ENCODE results near the gene ACTL7B.
"Not testable (repeated sequence)": the region's sequence is repeated elsewhere in the genome, so short reads cannot be mapped to it uniquely, and the experiment has no call there.

Gene ACTL7B

GRCh38 chr9:108897324-108898096 is 41.7 kb upstream of the ACTL7B start:
- H3K4me3 ChIP-seq = no peak overlapping the region
- H3K9me3 ChIP-seq = no peaks in the 10 kb centered on the region
- intact Hi-C loops (cut with DNase I; ENCODE audit: low total_unique reads) = no loop called here
- DNase-seq = no peak
- peaks cover 76 to 99% (median 92%) of the 10 kb centered on the region in 3 donors for H3K36me3 ChIP-seq
- TF ChIP-seq, protein P1, sequence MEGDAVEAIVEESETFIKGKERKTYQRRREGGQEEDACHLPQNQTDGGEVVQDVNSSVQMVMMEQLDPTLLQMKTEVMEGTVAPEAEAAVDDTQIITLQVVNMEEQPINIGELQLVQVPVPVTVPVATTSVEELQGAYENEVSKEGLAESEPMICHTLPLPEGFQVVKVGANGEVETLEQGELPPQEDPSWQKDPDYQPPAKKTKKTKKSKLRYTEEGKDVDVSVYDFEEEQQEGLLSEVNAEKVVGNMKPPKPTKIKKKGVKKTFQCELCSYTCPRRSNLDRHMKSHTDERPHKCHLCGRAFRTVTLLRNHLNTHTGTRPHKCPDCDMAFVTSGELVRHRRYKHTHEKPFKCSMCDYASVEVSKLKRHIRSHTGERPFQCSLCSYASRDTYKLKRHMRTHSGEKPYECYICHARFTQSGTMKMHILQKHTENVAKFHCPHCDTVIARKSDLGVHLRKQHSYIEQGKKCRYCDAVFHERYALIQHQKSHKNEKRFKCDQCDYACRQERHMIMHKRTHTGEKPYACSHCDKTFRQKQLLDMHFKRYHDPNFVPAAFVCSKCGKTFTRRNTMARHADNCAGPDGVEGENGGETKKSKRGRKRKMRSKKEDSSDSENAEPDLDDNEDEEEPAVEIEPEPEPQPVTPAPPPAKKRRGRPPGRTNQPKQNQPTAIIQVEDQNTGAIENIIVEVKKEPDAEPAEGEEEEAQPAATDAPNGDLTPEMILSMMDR (IDR thresholded peaks at IDR 0.05) = no peak
- H3K4me1 ChIP-seq = no peaks in the 10 kb centered on the region
- H3K27me3 ChIP-seq = no peaks in the 10 kb centered on the region
- no peak overlapping the region for H3K27ac ChIP-seq

GRCh38 chr9:108894225-108894997 is 38.6 kb upstream of the ACTL7B start:
- Histone ChIP-seq H3K9me3 (no peaks in the 10 kb centered on the region), H3K4me3 (no peak overlapping the region), H3K36me3 (peaks cover 77 to 99% (median 89%) of the 10 kb centered on the region in 3 donors), H3K27ac (no peak overlapping the region), H3K27me3 (no peaks in the 10 kb centered on the region), H3K4me1 (no peaks in the 10 kb centered on the region)
- no peak for DNase-seq
- intact Hi-C loops (cut with DNase I; ENCODE audit: low total_unique reads) = no loop called here
- TF ChIP-seq, protein P1 (IDR thresholded peaks at IDR 0.05) = no peak

GRCh38 chr9:108889649-108890067 is 33.9 kb upstream of the ACTL7B start:
- Histone ChIP-seq H3K9me3 (no peaks in the 10 kb centered on the region), H3K4me3 (no peak overlapping the region), H3K4me1 (no peaks in the 10 kb centered on the region), H3K27me3 (no peaks in the 10 kb centered on the region), H3K36me3 (peaks cover 60 to 88% (median 63%) of the 10 kb centered on the region in 3 donors), H3K27ac (no peak overlapping the region)
- TF ChIP-seq, protein P1 (IDR thresholded peaks at IDR 0.05) = no peak
- DNase-seq = no peak
- intact Hi-C loops (cut with DNase I; ENCODE audit: low total_unique reads) = no loop called here

- H3K4me1 ChIP-seq; H3K4me3 ChIP-seq; DNase-seq; H3K27me3 ChIP-seq; H3K27ac ChIP-seq; H3K9me3 ChIP-seq; intact Hi-C loops (cut with DNase I; ENCODE audit: low total_unique reads): not testable (repeated sequence)
- peaks cover 48 to 79% (median 55%) of the 10 kb centered on the region in 3 donors for H3K36me3 ChIP-seq
Measured at GRCh38 chr9:108886594-108887271, 30.9 kb upstream of the ACTL7B start.

DNA sequence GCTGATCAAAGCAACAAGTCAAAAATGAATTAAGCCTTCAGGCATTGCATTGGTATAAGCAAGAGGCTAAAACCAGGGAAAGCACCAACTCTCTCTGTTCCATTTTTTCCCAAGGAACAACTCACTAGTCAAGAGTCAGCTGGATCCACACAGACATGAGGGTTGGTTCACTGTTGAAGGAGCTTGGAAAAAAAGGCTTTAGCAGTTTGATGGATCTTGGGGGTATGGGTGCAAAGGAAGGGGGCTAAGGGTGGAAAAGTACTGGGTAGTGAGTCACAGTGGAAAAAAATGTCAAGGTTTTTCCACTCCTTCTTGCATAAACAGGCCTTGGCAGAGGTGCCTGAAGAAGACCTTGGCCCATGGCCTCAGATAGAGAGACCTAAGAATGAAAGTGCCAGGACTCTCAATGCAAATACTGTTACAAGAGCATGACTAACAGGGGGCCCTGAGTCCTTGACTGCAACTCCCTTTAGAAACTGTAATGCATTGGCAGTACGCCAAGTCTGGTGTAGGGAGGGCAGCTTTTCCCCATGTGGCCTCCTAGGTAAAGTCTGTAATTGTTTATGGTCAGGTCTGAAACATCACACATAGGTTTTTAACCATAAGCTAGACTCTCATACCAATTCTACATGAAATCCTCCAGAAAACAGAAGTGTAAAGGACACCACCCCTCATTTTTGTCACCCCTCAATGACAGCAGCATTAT is 30.0 kb upstream of the ACTL7B start:
- Histone ChIP-seq H3K36me3 (peaks cover 48 to 78% (median 53%) of the 10 kb centered on the region in 3 donors), H3K27ac (no peak overlapping the region)
- TF ChIP-seq, protein P1 (IDR thresholded peaks at IDR 0.05) = no peak

More for the DNA sequence above, 30.0 kb upstream of the ACTL7B start:
- intact Hi-C loops (cut with DNase I; ENCODE audit: low total_unique reads) = no loop called here
- H3K27me3 ChIP-seq = no peaks in the 10 kb centered on the region
- DNase-seq = no peak
- H3K4me3 ChIP-seq = no peak overlapping the region
- H3K9me3 ChIP-seq = no peaks in the 10 kb centered on the region
- no peaks in the 10 kb centered on the region for H3K4me1 ChIP-seq

Measured in tibial artery (tissue), 4 donors.